GM12878 (cell line): ENCODE measurements around the gene KDM2A. TPM values are rescaled to one million over a fixed set of nuclear protein-coding genes. Genes with fewer than 3 reads are reported as not detected.

Source experiments
- ATAC-seq: fragments of 200-7000 bp; cut with Tn5 transposase; 3 replicates; pipeline ENCODE4 v1.9.1; 2020; ENCODE audit warnings: mild to moderate bottlenecking, moderate library complexity
- BruUV-seq: library from RNA; stranded (reverse); fragments of 400-500 nt; replicated peaks from 2 replicates; lab custom pipeline; 2021; lab: Mats Ljungman, UMichigan
- CTCF ChIA-PET: fragments of 300-600 bp; sonication (Branson Sonifier 250); formaldehyde crosslinking; extraction: SDS; loops from one replicate; lab custom pipeline; 2021; ENCODE audit warnings: inconsistent platforms; lab: Yijun Ruan, JAX
- POLR2A ChIA-PET: fragments of 350-600 bp; formaldehyde crosslinking; extraction: SDS; loops from one replicate; lab custom pipeline; 2021; ENCODE audit warnings: inconsistent platforms; lab: Charles Lee
- RAD21 ChIA-PET: fragments of 300-600 bp; sonication (Branson Sonifier 250); formaldehyde crosslinking; loops from one replicate; lab custom pipeline; 2023; ENCODE audit warnings: antibody characterized with exemption; ENCODE audit not compliant: unreplicated experiment; lab: Charles Lee
- SMC1A ChIA-PET: fragments of 300-600 bp; sonication (Branson Sonifier 250); formaldehyde crosslinking; loops from one replicate; lab custom pipeline; 2023; ENCODE audit not compliant: unreplicated experiment, uncharacterized antibody; lab: Charles Lee
- DNase-seq: peaks from one replicate; pipeline ENCODE4 v3.0.0-alpha.2; 2011; ENCODE audit warnings: low read depth, low spot score
- FAIRE-seq: peaks from 3 replicates; lab custom pipeline; 2011; peaks lifted over from hg19 to GRCh38; lab: Jason Lieb, UNC
- H2AFZ ChIP-seq: 2 replicates; pipeline ENCODE4 v1.6.0; 2011; ENCODE audit warnings: low read depth, low read length, control low read depth; ENCODE audit not compliant: control insufficient read depth
- H3K27ac ChIP-seq: 2 replicates; pipeline ENCODE4 v1.5.1; 2011; ENCODE audit warnings: control low read depth; ENCODE audit not compliant: control insufficient read depth, insufficient read depth
- H3K27me3 ChIP-seq, 2 experiments: replicated peaks in 1 of 2; 2 replicates each; pipeline versions ENCODE4 v1.6.0 to v1.6.1; 2011; ENCODE audit warnings: low read length in 1 of 2; ENCODE audit not compliant: control insufficient read depth in 2 of 2, insufficient read depth in 2 of 2
- H3K36me3 ChIP-seq, 2 experiments: 2 replicates each; pipeline ENCODE4 v1.5.1; 2011; ENCODE audit warnings: low read length in 1 of 2; ENCODE audit not compliant: control insufficient read depth in 2 of 2, insufficient read depth in 2 of 2
- H3K4me1 ChIP-seq: 2 replicates; pipeline ENCODE4 v1.6.1; 2011; ENCODE audit warnings: mild to moderate bottlenecking, low read length, moderate library complexity, mixed read lengths; ENCODE audit not compliant: control insufficient read depth, insufficient read depth
- H3K4me2 ChIP-seq: 2 replicates; pipeline ENCODE4 v1.6.0; 2011; ENCODE audit warnings: control low read depth; ENCODE audit not compliant: control insufficient read depth, insufficient read depth
- H3K4me3 ChIP-seq: fragments of 200-600 bp; sonication (generic); 2 replicates; pipeline ENCODE4 v1.5.1; 2016
- H3K79me2 ChIP-seq: 2 replicates; pipeline ENCODE4 v1.6.0; 2011; ENCODE audit warnings: low read length; ENCODE audit not compliant: control insufficient read depth, insufficient read depth
- H3K9ac ChIP-seq: 2 replicates; pipeline ENCODE4 v1.8.0; 2011; ENCODE audit warnings: low read length, control low read depth, mixed read lengths; ENCODE audit not compliant: control insufficient read depth, insufficient read depth
- H3K9me3 ChIP-seq: replicated peaks from 3 replicates; pipeline ENCODE4 v1.5.1; 2011; ENCODE audit warnings: mild to moderate bottlenecking, low read length; ENCODE audit not compliant: control insufficient read depth, insufficient read depth
- H4K20me1 ChIP-seq: 2 replicates; pipeline ENCODE4 v1.6.0; 2011; ENCODE audit not compliant: control insufficient read depth, insufficient read depth
- CREM ChIP-seq: IDR thresholded peaks from 2 replicates; pipeline ENCODE4 v1.6.1; 2014; ENCODE audit warnings: antibody characterized with exemption, low read depth
- JUND ChIP-seq: IDR thresholded peaks from 2 replicates; pipeline ENCODE4 v1.6.1; 2012; ENCODE audit warnings: low read depth, mild to moderate bottlenecking, low read length, improper control_type of control experiment, moderate library complexity
- NFXL1 ChIP-seq: fragments of 450-650 bp; IDR thresholded peaks from 2 replicates; pipeline ENCODE4 v1.6.1; 2017; ENCODE audit warnings: antibody characterized with exemption, mild to moderate bottlenecking, borderline replicate concordance
- POLR2A ChIP-seq: IDR thresholded peaks from 2 replicates; pipeline ENCODE4 v1.6.1; 2011; ENCODE audit warnings: low read depth, mild to moderate bottlenecking, low read length
- RCOR1 ChIP-seq: conservative IDR thresholded peaks from 2 replicates; pipeline ENCODE4 v1.6.1; 2012; ENCODE audit warnings: low read depth, low read length, improper control_type of control experiment
- STAT1 ChIP-seq: fragments of 450-650 bp; conservative IDR thresholded peaks from 2 replicates; pipeline ENCODE4 v1.6.1; 2014; ENCODE audit warnings: antibody characterized with exemption, mild to moderate bottlenecking
- WGBS: methylation state at CpG from one replicate; pipeline ENCODE4 v1.1.6; 2016; ENCODE audit warnings: low lambda C conversion rate; ENCODE audit not compliant: insufficient replicate concordance, insufficient coverage; ENCODE audit errors: missing lambda C conversion rate; 5-methylcytosine and 5-hydroxymethylcytosine counted together
- in situ Hi-C: fragments of 300-500 bp; cut with MboI; formaldehyde crosslinking; loops from 9 replicates; pipeline ENCODE4 v1.14.3; 2018; ENCODE audit warnings: mixed read lengths
- intact Hi-C: fragments of 100-400 bp; cut with micrococcal nuclease; formaldehyde crosslinking; loops from one replicate; pipeline ENCODE4 v1.14.2; 2022; ENCODE audit not compliant: unreplicated experiment
- polyA plus RNA-seq, 11 experiments: library from polyadenylated mRNA; depleted of rRNA in 4 of 11; unstranded in 6 of 11; stranded (reverse) in 5 of 11; fragments of >200 nt; fragmentation: Nextera tagmentation in 4 of 11; fragmentation: Illumina TruSeq in 1 of 11; extraction: Ambion mirVana in 4 of 11; extraction: Trizol in 1 of 11; gene quantifications; 1 replicate in 1 of 11; 2 replicates in 10 of 11; pipeline versions ENCODE4 v1.2.1 to v1.2.3, GENCODE V29; 2011 to 2016; ENCODE audit warnings: inconsistent platforms in 2 of 11, missing spikeins in 2 of 11, low read depth in 1 of 11
- total RNA-seq, 4 experiments: library from RNA; depleted of rRNA in 3 of 4; stranded (reverse); fragments of >200 nt in 3 of 4; fragmentation: Illumina TruSeq in 1 of 4; extraction: Trizol in 1 of 4; gene quantifications; 2 replicates each; pipeline versions ENCODE4 v1.2.1 to v1.2.3, GENCODE V29; 2013 to 2021
- TF ChIP-seq, protein P1 (sequence below): IDR thresholded peaks from 2 replicates; pipeline ENCODE4 v1.6.1; 2011; ENCODE audit warnings: low read depth, low read length, improper control_type of control experiment, borderline replicate concordance

The KDM2A gene
- total and polyA plus RNA-seq, 10 of the 15 experiments (the other 5 are each of a cell fraction or from before 2014, with no cell fraction given), result 10.5 to 69.3 (median 41.6) TPM

DNA sequence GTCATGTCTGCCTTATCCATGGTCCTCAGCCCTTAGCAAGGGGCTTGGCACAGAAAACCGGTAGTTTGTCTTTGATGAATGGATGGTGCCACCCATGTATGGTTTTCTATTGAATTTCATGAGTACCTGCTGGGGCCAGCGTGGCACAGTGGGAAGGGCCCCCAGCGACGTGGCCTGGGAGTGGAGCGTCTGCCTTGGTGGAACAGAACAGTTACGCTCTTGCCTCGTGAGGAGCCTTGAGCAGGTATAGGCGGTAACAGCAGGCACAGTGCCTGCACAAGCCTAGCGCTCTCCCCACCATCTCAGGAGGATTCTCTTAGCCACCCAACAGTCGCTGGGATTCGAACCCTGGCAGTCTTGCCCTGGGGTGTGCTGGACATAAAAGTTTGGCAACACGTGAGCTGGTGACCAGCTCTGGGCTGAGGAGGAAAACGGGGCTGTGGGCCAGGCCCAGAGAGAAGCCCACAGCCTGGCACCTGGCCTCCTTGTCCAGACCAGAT, 181.2 kb downstream of the KDM2A start:
- POLR2A ChIA-PET, result no interaction called here
- Histone ChIP-seq H2AFZ (no peak overlapping the region), H3K4me1 (no peaks in the 10 kb centered on the region), H3K36me3 (peaks cover 7 to 22% of the 10 kb centered on the region in 2 experiments), H3K4me2 (no peak overlapping the region), H3K9ac (no peak overlapping the region), H3K9me3 (peaks cover 9% of the 10 kb centered on the region; the same call in 2 of the 3 replicates), H4K20me1 (no peaks in the 10 kb centered on the region), H3K27me3 (no peaks in the 10 kb centered on the region), H3K4me3 (no peak overlapping the region), H3K79me2 (no peaks in the 10 kb centered on the region; the same call in 1 of the 2 replicates), H3K27ac (no peak overlapping the region)
- CTCF ChIA-PET, result no interaction called here
- intact Hi-C loops (no loop called here), in situ Hi-C loops (no loop called here)
- FAIRE-seq (no peak), DNase-seq (no peak), ATAC-seq (no peak)
- SMC1A ChIA-PET, result no interaction called here
- BruUV-seq, result no TSS peak
- RAD21 ChIA-PET, result no interaction called here
- TF ChIP-seq RCOR1, result no peak
- TF ChIP-seq STAT1, result no peak
- TF ChIP-seq, protein P1, sequence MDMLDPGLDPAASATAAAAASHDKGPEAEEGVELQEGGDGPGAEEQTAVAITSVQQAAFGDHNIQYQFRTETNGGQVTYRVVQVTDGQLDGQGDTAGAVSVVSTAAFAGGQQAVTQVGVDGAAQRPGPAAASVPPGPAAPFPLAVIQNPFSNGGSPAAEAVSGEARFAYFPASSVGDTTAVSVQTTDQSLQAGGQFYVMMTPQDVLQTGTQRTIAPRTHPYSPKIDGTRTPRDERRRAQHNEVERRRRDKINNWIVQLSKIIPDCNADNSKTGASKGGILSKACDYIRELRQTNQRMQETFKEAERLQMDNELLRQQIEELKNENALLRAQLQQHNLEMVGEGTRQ, result no peak
- WGBS, result 83% methylated on average over 12 of the region's 13 CpGs

- no peak for TF ChIP-seq JUND
- no peak for TF ChIP-seq CREM
- TF ChIP-seq NFXL1, result no peak
- peak; percentile 37; the same call in 1 of the 2 replicates for TF ChIP-seq POLR2A
- TF ChIP-seq, all 136 proteins: peak for 1
Observed at GRCh38 chr11:67300756-67301312, 181.8 kb downstream of the KDM2A start.

More at GRCh38 chr11:67300756-67301312, 181.8 kb downstream of the KDM2A start:
- intact Hi-C loops (no loop called here), in situ Hi-C loops (no loop called here)
- CTCF ChIA-PET, result no interaction called here
- H2AFZ ChIP-seq, result no peak overlapping the region
- FAIRE-seq (no peak), ATAC-seq (no peak), DNase-seq (no peak)
- H3K27ac ChIP-seq, result no peak overlapping the region
- RAD21 ChIA-PET, result no interaction called here
- BruUV-seq, result no TSS peak
- peaks cover 7 to 22% of the 10 kb centered on the region in 2 experiments for H3K36me3 ChIP-seq
- H3K9me3 ChIP-seq, result peaks cover 5% of the 10 kb centered on the region; the same call in 2 of the 3 replicates
- H3K4me3 ChIP-seq, result no peak overlapping the region
- no peak overlapping the region for H3K4me2 ChIP-seq
- no peaks in the 10 kb centered on the region; the same call in 1 of the 2 replicates for H3K79me2 ChIP-seq
- no peaks in the 10 kb centered on the region for H3K27me3 ChIP-seq
- SMC1A ChIA-PET, result no interaction called here
- H3K9ac ChIP-seq, result no peak overlapping the region
- POLR2A ChIA-PET, result interaction anchor here (1.0 kb wide), 1 partner anchor 15 kb away, joined by 3 read pairs; no protein-coding TSS in a partner anchor
- no peaks in the 10 kb centered on the region for H4K20me1 ChIP-seq
- H3K4me1 ChIP-seq, result no peaks in the 10 kb centered on the region
- WGBS, result 84% methylated on average over 21 of the region's 22 CpGs
